ENCODE results near the gene LRP1. TPM values are rescaled to one million over a fixed set of nuclear protein-coding genes. Genes with fewer than 3 reads are reported as not detected.

Gene LRP1
- total RNA-seq, 1 donor from 2014 or later = 477 TPM

GRCh38 chr12:57214398-57214781 lies 86.1 kb downstream of the LRP1 start:
- Histone ChIP-seq H3K27me3 (no peaks in the 10 kb centered on the region), H3K9me3 (no peaks in the 10 kb centered on the region), H3K4me3 (no peak overlapping the region), H3K27ac (no peak overlapping the region), H3K36me3 (peaks cover 0 to 28% of the 10 kb centered on the region in 2 donors), H3K4me1 (peaks cover 40% of the 10 kb centered on the region)
- no peak for TF ChIP-seq POLR2A (IDR thresholded peaks at IDR 0.05)
- TF ChIP-seq POLR2AphosphoS5 (IDR thresholded peaks at IDR 0.05; ENCODE audit: insufficient read depth in 1 of 2, low read depth in 1 of 2) = no peak
- TF ChIP-seq CTCF (IDR thresholded peaks at IDR 0.05) = peak; percentile 39 to 57 (median 55)
- no peak for DNase-seq (ENCODE audit: extremely low spot score in 2 of 2)
- intact Hi-C loops (cut with DNase I) = no loop called here

GRCh38 chr12:57215065-57215464 lies 86.8 kb downstream of the LRP1 start:
- Histone ChIP-seq H3K4me3 (no peak overlapping the region), H3K27ac (no peak overlapping the region), H3K27me3 (no peaks in the 10 kb centered on the region), H3K9me3 (no peaks in the 10 kb centered on the region), H3K4me1 (peaks cover 42% of the 10 kb centered on the region), H3K36me3 (peaks cover 0 to 22% of the 10 kb centered on the region in 2 donors)
- intact Hi-C loops (cut with DNase I) = no loop called here
- no peak for TF ChIP-seq POLR2A (IDR thresholded peaks at IDR 0.05)
- no peak for TF ChIP-seq CTCF (IDR thresholded peaks at IDR 0.05)
- no peak for TF ChIP-seq POLR2AphosphoS5 (IDR thresholded peaks at IDR 0.05; ENCODE audit: insufficient read depth in 1 of 2, low read depth in 1 of 2)
- DNase-seq (ENCODE audit: extremely low spot score in 2 of 2) = no peak

- TF ChIP-seq POLR2A (IDR thresholded peaks at IDR 0.05) (no peak), CTCF (IDR thresholded peaks at IDR 0.05) (no peak), POLR2AphosphoS5 (IDR thresholded peaks at IDR 0.05; ENCODE audit: insufficient read depth in 1 of 2, low read depth in 1 of 2) (no peak)
- intact Hi-C loops (cut with DNase I) = no loop called here
- Histone ChIP-seq H3K27me3 (no peaks in the 10 kb centered on the region), H3K36me3 (peaks cover 0 to 16% of the 10 kb centered on the region in 2 donors), H3K9me3 (no peaks in the 10 kb centered on the region), H3K4me1 (peaks cover 47% of the 10 kb centered on the region), H3K27ac (no peak overlapping the region), H3K4me3 (no peak overlapping the region)
- no peak for DNase-seq (ENCODE audit: extremely low spot score in 2 of 2)
Measured at GRCh38 chr12:57215668-57216013, 87.4 kb downstream of the LRP1 start.

GRCh38 chr12:57216014-57216911 lies 88.0 kb downstream of the LRP1 start, which contains the start of gene NXPH4:
Gene NXPH4 (plus strand): TSS chr12:57216794. CDS start chr12:57216970, 176 bp downstream.
- TF ChIP-seq POLR2A (IDR thresholded peaks at IDR 0.05) (no peak), CTCF (IDR thresholded peaks at IDR 0.05) (no peak), POLR2AphosphoS5 (IDR thresholded peaks at IDR 0.05; ENCODE audit: insufficient read depth in 1 of 2, low read depth in 1 of 2) (no peak)
- DNase-seq (ENCODE audit: extremely low spot score in 2 of 2) = no peak
- peaks cover 47% of the 10 kb centered on the region for H3K4me1 ChIP-seq

More at GRCh38 chr12:57216014-57216911, 88.0 kb downstream of the LRP1 start, which contains the start of gene NXPH4:
- Histone ChIP-seq H3K4me3 (peak within 1 kb of the TSS; percentile 40 to 59), H3K9me3 (no peaks in the 10 kb centered on the region), H3K36me3 (peaks cover 0 to 11% of the 10 kb centered on the region in 2 donors), H3K27me3 (peaks cover 2% of the 10 kb centered on the region), H3K27ac (no peak within 1 kb of the TSS)
- intact Hi-C loops (cut with DNase I) = no loop called here

Measured in vagina (tissue), 2 donors.